Activated CD4-positive, alpha-beta T cell treated with anti-CD3 and anti-CD28 coated beads, Interleukin-2, amount 10 ng/mL, durations not matched to agents 24 days and 14 days (primary cell): ENCODE measurements around the gene PRKCB. TPM values are rescaled to one million over a fixed set of nuclear protein-coding genes. Genes with fewer than 3 reads are reported as not detected.
A peak's percentile ranks its signal among the peaks of the same experiment; 100 is the strongest.

ENCODE experiments used
- DNase-seq: peaks from one replicate; pipeline ENCODE4 v3.0.0; 2022
- H3K27ac Mint-ChIP-seq: one replicate; pipeline ENCODE4 v1.8.0; 2022; ENCODE audit warnings: mild to moderate bottlenecking, mixed read lengths
- H3K27me3 Mint-ChIP-seq: one replicate; pipeline ENCODE4 v1.8.0; 2022; ENCODE audit warnings: mixed read lengths
- H3K36me3 Mint-ChIP-seq: one replicate; pipeline ENCODE4 v1.8.0; 2022; ENCODE audit warnings: low read depth, mild to moderate bottlenecking, mixed read lengths
- H3K4me1 Mint-ChIP-seq: one replicate; pipeline ENCODE4 v1.8.0; 2021; ENCODE audit warnings: mixed read lengths
- H3K4me3 Mint-ChIP-seq: one replicate; pipeline ENCODE4 v1.8.0; 2022; ENCODE audit warnings: mild to moderate bottlenecking, moderate library complexity, mixed read lengths
- H3K9me3 Mint-ChIP-seq: one replicate; pipeline ENCODE4 v1.8.0; 2021; ENCODE audit warnings: mixed read lengths
- intact Hi-C: fragments of 100-400 bp; cut with micrococcal nuclease; formaldehyde crosslinking; loops from one replicate; pipeline ENCODE4 v1.15.1; 2023
- total RNA-seq: library from RNA; stranded (reverse); gene quantifications from 2 replicates; pipeline ENCODE4 v1.2.3, GENCODE V29; 2022

The PRKCB gene
- total RNA-seq, 1 donor from 2014 or later = 84.2 TPM

- H3K36me3 Mint-ChIP-seq = no peaks in the 10 kb centered on the region
- intact Hi-C loops = loop anchor here (1.0 kb wide), 1 partner anchor 181 kb away; no protein-coding TSS in a partner anchor
- H3K27me3 Mint-ChIP-seq = no peaks in the 10 kb centered on the region
- H3K4me1 Mint-ChIP-seq = peaks cover 21% of the 10 kb centered on the region
- no peaks in the 10 kb centered on the region for H3K9me3 Mint-ChIP-seq
- H3K4me3 Mint-ChIP-seq = no peak overlapping the region
- no peak overlapping the region for H3K27ac Mint-ChIP-seq
- no peak for DNase-seq
Observed at GRCh38 chr16:24071666-24072360, 236.0 kb downstream of the PRKCB start.

DNA sequence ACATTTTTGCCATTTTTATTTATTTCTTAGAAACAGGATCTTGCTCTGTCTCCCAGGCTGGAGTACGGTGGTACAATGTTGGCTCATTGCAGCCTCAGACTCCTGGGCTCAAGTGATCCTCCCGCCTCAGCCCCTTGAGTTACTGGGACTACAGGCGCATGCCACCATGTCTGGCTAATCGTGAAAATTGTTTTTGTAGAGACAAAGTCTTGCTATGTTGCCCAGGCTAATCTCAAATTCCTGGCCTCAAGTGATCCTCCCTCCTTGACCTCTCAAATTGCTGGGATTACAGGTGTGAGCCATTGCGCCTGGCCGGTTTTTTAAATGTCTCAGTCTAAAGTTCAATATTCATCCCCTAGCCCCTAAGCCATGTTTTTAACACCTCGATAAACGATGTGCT lies 237.5 kb downstream of the PRKCB start:
- Mint-ChIP-seq H3K27me3 (no peaks in the 10 kb centered on the region), H3K4me3 (no peak overlapping the region), H3K27ac (no peak overlapping the region), H3K36me3 (no peaks in the 10 kb centered on the region), H3K4me1 (peaks cover 21% of the 10 kb centered on the region), H3K9me3 (no peaks in the 10 kb centered on the region)
- no peak for DNase-seq
- intact Hi-C loops = no loop called here

GRCh38 chr16:24074574-24074973 lies 238.8 kb downstream of the PRKCB start:
- Mint-ChIP-seq H3K27me3 (no peaks in the 10 kb centered on the region), H3K4me3 (no peak overlapping the region), H3K27ac (no peak overlapping the region), H3K4me1 (peaks cover 21% of the 10 kb centered on the region), H3K9me3 (no peaks in the 10 kb centered on the region), H3K36me3 (peaks cover 3% of the 10 kb centered on the region)
- intact Hi-C loops = no loop called here
- no peak for DNase-seq

DNA sequence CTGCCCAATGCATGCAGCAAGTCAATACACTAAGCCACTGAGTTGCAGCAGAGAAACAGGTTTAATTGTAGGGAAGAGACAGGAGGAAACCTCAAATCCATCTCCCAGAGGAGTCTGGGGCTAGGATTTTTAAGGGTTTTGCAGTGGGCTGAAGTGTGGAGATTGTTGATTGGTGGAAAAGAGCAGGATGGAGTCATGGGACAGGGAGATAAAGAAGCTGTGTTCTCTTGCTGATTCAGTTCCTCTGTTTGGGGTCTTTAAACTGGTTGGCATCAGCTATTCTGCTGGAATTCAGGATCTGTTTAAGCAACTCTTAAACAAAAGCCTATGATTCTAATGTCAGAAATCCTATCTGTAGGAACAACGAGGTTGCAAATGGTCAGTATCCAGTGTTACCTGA lies 239.5 kb downstream of the PRKCB start:
- H3K27me3 Mint-ChIP-seq = no peaks in the 10 kb centered on the region
- no peak for DNase-seq
- intact Hi-C loops = no loop called here
- peaks cover 4% of the 10 kb centered on the region for H3K36me3 Mint-ChIP-seq
- H3K4me1 Mint-ChIP-seq = peaks cover 21% of the 10 kb centered on the region
- no peak overlapping the region for H3K4me3 Mint-ChIP-seq
- no peaks in the 10 kb centered on the region for H3K9me3 Mint-ChIP-seq
- no peak overlapping the region for H3K27ac Mint-ChIP-seq

- DNase-seq = no peak
- peaks cover 21% of the 10 kb centered on the region for H3K4me1 Mint-ChIP-seq
- no peak overlapping the region for H3K4me3 Mint-ChIP-seq
- H3K27me3 Mint-ChIP-seq = no peaks in the 10 kb centered on the region
- intact Hi-C loops = no loop called here
- peaks cover 6% of the 10 kb centered on the region for H3K36me3 Mint-ChIP-seq
- H3K27ac Mint-ChIP-seq = no peak overlapping the region
- H3K9me3 Mint-ChIP-seq = no peaks in the 10 kb centered on the region
Observed at GRCh38 chr16:24075931-24076716, 240.3 kb downstream of the PRKCB start.

GRCh38 chr16:24077292-24077691 lies 241.5 kb downstream of the PRKCB start:
- DNase-seq = no peak
- Mint-ChIP-seq H3K4me1 (peaks cover 16% of the 10 kb centered on the region), H3K27ac (no peak overlapping the region), H3K9me3 (no peaks in the 10 kb centered on the region), H3K4me3 (no peak overlapping the region), H3K36me3 (peaks cover 6% of the 10 kb centered on the region), H3K27me3 (no peaks in the 10 kb centered on the region)
- intact Hi-C loops = no loop called here

GRCh38 chr16:24077966-24078365 lies 242.2 kb downstream of the PRKCB start:
- Mint-ChIP-seq H3K4me3 (no peak overlapping the region), H3K27ac (no peak overlapping the region), H3K27me3 (no peaks in the 10 kb centered on the region), H3K9me3 (no peaks in the 10 kb centered on the region), H3K4me1 (peaks cover 10% of the 10 kb centered on the region), H3K36me3 (peaks cover 6% of the 10 kb centered on the region)
- intact Hi-C loops = no loop called here
- DNase-seq = no peak

- H3K27me3 Mint-ChIP-seq = no peaks in the 10 kb centered on the region
- intact Hi-C loops = no loop called here
Observed at GRCh38 chr16:24085666-24086065, 249.9 kb downstream of the PRKCB start.

DNA sequence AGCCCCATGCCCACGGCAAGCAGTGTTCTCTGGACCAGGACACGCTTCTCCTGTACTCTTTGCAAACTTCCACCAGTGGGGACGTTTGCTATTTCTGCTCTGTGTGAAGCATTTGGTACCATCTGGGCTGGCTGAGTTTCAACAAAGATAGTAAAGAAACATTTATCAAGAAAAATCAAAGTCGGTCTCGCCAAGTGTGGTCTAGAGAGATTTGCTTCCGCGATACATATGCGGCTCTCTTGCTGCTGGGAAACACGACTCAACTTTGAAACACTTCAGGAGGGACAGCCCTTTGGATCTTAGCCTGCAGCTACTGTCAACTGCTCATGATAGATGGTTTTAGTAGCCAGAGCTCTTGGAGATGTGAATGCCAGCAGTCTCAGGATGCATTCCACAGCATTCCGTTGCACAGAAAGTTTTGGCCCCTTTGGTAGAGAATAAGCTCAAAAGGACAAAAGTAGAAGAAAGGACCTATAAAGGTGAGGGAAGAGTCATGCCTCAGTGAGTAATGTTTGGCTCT lies 252.2 kb downstream of the PRKCB start:
- H3K27ac Mint-ChIP-seq = no peak overlapping the region
- H3K27me3 Mint-ChIP-seq = no peaks in the 10 kb centered on the region
- peaks cover 20% of the 10 kb centered on the region for H3K9me3 Mint-ChIP-seq
- peaks cover 40% of the 10 kb centered on the region for H3K36me3 Mint-ChIP-seq
- no peak for DNase-seq
- intact Hi-C loops = no loop called here
- no peak overlapping the region for H3K4me3 Mint-ChIP-seq
- peaks cover 12% of the 10 kb centered on the region for H3K4me1 Mint-ChIP-seq

More at GRCh38 chr16:24085666-24086065, 249.9 kb downstream of the PRKCB start:
- no peak for DNase-seq
- Mint-ChIP-seq H3K27ac (no peak overlapping the region), H3K4me1 (peaks cover 2% of the 10 kb centered on the region), H3K4me3 (no peak overlapping the region), H3K9me3 (peaks cover 9% of the 10 kb centered on the region), H3K36me3 (peaks cover 19% of the 10 kb centered on the region)

DNA sequence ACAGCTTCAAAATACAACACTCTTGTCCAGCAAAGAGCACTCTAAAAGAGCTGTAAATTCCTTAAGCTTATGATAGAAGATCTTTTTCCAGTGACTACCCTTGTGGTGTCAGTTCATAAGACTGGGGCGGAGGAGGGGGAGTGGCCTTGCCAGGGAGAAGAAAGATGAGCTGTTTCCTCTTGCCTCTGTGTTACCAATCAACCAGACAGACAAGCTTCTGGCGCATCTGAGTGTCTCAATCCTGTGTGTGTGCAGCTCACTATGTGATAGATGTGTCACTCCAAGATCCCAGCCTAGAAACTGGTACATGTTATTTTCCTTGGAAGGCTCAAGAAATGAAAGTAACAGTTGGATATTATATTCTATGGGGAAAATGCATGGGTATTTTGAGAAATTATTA lies 253.0 kb downstream of the PRKCB start:
- Mint-ChIP-seq H3K4me3 (no peak overlapping the region), H3K27ac (no peak overlapping the region), H3K4me1 (peaks cover 15% of the 10 kb centered on the region), H3K36me3 (peaks cover 46% of the 10 kb centered on the region), H3K27me3 (no peaks in the 10 kb centered on the region), H3K9me3 (peaks cover 20% of the 10 kb centered on the region)
- intact Hi-C loops = no loop called here
- no peak for DNase-seq

DNA sequence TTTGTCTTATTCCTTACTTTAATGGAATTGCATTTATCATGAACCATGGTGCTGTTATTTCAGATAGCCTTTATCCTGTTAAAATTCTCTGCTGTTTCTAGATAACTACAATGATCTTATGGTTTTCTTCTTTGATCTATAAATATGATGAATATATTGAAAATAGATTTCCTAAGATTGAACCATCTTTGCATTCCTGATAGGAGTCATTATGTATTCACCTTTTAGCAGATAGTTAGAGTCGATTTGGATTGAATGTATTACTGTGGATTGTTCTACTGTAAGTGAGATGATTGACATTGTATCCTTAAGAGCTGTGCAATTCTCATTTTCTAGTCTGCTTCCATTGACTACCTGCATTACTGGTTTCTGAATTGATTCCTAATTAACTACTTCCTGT lies 255.3 kb downstream of the PRKCB start:
- intact Hi-C loops = no loop called here
- Mint-ChIP-seq H3K27ac (no peak overlapping the region), H3K36me3 (peaks cover 64% of the 10 kb centered on the region), H3K27me3 (no peaks in the 10 kb centered on the region), H3K9me3 (peaks cover 20% of the 10 kb centered on the region), H3K4me1 (peaks cover 15% of the 10 kb centered on the region), H3K4me3 (no peak overlapping the region)
- no peak for DNase-seq

GRCh38 chr16:24093049-24093448 lies 257.3 kb downstream of the PRKCB start:
- Mint-ChIP-seq H3K27ac (peak overlapping the region; percentile 35), H3K27me3 (no peaks in the 10 kb centered on the region), H3K9me3 (peaks cover 20% of the 10 kb centered on the region)

DNA sequence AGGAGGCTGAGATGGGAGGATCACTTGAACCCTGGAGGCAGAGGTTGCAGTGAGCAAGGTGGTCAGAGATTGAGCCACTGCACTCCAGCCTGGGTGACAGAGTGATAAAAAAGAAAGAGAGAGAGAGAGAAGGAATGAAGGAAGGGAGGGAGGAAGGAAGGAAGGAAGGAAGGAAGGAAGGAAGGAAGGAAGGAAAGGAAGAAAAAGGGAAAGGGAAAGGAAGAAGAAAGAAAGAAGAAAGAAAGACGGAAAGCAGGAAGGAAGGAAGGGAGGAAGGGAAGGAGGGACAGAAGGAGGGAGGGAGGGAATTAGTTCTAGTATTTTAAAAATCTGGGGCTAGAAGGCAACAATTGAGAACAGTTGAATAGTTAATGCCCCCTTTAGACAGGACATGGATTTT lies 258.9 kb downstream of the PRKCB start:
- H3K9me3 Mint-ChIP-seq = peaks cover 20% of the 10 kb centered on the region
- H3K27ac Mint-ChIP-seq = peak overlapping the region; percentile 6
- no peak for DNase-seq
- H3K4me1 Mint-ChIP-seq = peaks cover 13% of the 10 kb centered on the region
- H3K36me3 Mint-ChIP-seq = peaks cover 60% of the 10 kb centered on the region
- H3K4me3 Mint-ChIP-seq = no peak overlapping the region
- intact Hi-C loops = no loop called here
- H3K27me3 Mint-ChIP-seq = no peaks in the 10 kb centered on the region

More at GRCh38 chr16:24093049-24093448, 257.3 kb downstream of the PRKCB start:
- peaks cover 68% of the 10 kb centered on the region for H3K36me3 Mint-ChIP-seq
- peaks cover 15% of the 10 kb centered on the region for H3K4me1 Mint-ChIP-seq
- H3K4me3 Mint-ChIP-seq = no peak overlapping the region
- DNase-seq = no peak
- intact Hi-C loops = no loop called here

- no peak overlapping the region for H3K27ac Mint-ChIP-seq
- intact Hi-C loops = no loop called here
- no peak overlapping the region for H3K4me3 Mint-ChIP-seq
- no peaks in the 10 kb centered on the region for H3K27me3 Mint-ChIP-seq
- peaks cover 25% of the 10 kb centered on the region for H3K36me3 Mint-ChIP-seq
- no peaks in the 10 kb centered on the region for H3K4me1 Mint-ChIP-seq
- DNase-seq = no peak
- H3K9me3 Mint-ChIP-seq = no peaks in the 10 kb centered on the region
Observed at GRCh38 chr16:24098896-24099295, 263.1 kb downstream of the PRKCB start.
